SKM-1 treated with dmso at 0.1 percent for 144 hours (cell line): ENCODE measurements around the gene ZNF76.

Experiments
- DNase-seq: peaks from one replicate; lab custom pipeline; 2025; ENCODE audit not compliant: unreplicated experiment; lab: John Stamatoyannopoulos, UW

The ZNF76 gene

DNA sequence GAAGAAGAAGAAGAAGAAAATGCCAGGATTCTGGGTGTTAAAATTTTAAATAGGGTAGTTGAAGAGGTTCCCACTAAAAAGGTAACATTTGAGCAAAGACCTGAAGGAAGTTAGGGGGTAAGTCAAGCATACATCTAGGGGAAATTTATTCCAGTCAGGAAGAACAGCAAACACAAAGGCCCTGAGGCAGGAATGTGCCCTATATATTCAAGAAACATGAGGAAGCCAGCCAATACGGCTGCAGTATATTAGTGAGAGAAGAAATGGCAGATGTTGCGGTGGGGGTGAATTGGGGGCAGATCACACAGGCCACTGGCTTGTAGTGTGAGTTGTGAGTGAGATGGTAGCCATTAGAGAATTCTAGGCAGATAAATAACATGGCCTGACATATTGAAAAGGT lies 6.0 kb downstream of the ZNF76 start:
- DNase-seq, result no peak

- DNase-seq, result no peak
These were observed 7.9 kb downstream of the ZNF76 start for GRCh38 chr6:35267446-35267845.

DNA sequence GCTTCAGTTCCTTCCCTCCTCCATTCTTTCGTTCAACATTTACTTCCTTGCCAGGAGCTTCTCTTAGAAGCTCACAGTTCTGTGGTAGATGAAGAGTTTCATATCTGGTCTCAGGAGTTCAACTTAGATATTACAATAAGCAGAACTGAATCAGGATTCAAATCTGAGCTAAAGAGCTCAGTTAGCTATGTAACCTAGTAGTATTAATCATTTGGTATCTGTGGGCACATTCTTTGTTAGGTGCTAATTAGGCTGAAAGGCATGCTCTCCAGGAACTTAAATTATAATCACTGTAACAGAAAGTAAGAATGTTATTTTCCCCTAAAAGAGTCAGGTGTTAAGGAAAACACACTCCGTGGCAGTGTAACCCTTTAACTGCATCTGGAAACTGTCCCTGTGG lies 8.4 kb downstream of the ZNF76 start:
- DNase-seq, result no peak

DNA sequence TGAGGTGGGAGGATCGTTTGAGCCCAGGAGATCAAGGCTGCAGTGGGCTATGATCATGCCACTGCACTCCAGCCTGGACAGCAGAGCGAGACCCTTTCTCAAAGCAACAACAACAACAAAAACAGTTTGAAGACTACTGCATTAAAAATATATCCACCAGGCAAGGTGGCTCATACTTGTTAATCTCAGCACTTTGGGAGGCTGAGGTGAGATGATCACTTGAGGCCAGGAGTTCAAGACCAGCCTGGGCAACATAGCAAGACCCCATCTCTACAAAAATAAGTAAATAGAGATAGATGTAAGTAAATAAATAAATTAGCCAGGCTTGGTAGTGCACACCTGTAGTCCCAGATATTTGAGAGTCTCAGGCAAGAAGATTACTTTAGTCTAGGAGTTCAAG lies 12.5 kb downstream of the ZNF76 start:
- DNase-seq, result no peak

- DNase-seq, result no peak
These were observed 14.5 kb downstream of the ZNF76 start for GRCh38 chr6:35273822-35274559.

- no peak for DNase-seq
These were observed 16.3 kb downstream of the ZNF76 start for GRCh38 chr6:35275744-35276260.

GRCh38 chr6:35278708-35279107 lies 19.2 kb downstream of the ZNF76 start:
- DNase-seq, result no peak

DNA sequence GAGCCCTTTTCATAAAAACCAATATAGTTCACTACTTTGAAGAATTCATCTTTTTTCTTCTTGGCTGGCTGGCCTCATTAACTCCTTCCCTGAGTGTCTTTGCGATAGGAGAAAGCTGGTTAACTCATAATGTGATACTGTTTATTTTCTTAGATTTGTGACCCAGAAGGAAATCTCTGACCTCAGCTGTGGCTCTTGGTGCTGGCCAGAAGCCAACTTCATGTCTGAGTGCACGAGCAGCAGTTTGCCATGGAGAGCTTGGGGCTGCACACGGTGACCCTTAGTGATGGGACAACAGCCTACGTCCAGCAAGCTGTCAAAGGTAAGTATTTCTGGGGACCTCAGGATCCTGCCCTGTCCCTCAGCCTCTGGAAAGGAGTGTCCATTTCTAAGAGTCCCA lies 21.4 kb downstream of the ZNF76 start:
- no peak for DNase-seq

DNA sequence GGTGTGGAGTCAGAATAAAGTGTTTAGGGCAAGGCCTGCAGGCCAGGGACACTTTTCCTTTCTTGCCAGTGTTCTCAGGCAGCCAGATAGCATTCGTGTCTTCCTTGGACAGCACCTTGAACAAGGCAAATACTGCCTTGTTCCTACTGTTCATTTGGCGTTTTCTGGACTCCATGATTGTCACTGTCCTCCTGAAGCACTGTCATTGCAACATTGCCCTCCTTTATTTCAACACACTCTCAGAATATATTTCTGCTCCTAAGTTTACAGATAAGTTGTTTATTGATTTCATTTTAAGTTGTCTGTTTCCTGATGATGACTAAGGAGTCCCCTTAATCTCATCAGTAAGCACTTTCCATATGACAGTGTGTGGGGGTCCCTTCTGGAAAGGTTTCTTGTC lies 22.9 kb downstream of the ZNF76 start:
- no peak for DNase-seq

DNA sequence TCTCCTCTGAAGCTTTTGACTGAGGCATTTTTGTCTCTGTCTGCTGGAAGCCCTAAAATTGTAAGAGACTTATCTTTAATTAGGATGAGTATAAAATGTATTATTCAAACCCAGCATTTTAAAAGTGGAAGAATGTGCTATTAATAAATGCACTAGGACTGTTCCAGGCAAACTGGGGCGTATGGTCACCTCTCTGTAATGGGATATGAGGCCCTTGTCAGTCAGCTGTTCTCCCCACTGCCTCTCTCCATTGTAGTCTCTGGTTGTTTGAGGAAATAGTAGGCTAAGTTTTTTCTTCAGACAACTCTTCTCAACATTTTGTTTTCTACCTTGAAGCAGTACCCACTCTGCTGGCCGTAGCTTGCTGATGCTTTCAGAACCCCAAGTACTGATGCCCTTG lies 23.8 kb downstream of the ZNF76 start:
- no peak for DNase-seq

DNA sequence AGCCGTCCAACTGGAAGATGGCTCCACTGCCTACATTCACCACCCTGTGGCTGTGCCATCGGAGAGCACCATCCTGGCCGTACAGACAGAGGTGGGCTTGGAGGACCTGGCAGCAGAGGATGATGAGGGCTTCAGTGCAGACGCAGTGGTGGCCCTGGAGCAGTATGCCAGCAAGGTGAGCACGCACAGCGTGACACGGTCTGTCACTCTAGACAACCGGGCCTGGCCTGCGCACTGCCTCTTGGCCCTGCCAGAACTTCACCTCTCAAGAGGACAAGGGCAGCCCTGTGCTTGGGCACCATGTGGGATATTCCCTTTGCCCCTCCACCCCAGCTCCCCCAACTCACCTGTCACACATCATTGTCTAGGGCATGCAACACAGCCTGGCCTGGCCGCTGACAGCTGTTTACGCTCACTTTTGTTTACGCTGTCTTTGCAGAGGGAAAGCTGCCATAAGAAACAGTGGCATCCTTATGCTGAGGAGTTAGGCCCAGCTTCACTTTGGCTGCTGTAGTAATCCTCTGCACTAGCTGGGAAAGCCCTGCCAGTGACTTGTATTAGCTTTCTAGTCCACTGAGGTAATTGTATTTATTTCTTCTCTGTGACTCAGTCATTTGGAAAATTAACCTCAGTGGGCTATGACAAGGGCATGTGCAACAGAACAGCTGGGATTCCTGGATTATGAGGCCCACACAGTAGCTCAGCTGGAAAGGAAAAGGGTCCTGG lies 28.3 kb downstream of the ZNF76 start:
- no peak for DNase-seq

GRCh38 chr6:35288834-35289233 lies 29.3 kb downstream of the ZNF76 start:
- DNase-seq, result no peak

DNA sequence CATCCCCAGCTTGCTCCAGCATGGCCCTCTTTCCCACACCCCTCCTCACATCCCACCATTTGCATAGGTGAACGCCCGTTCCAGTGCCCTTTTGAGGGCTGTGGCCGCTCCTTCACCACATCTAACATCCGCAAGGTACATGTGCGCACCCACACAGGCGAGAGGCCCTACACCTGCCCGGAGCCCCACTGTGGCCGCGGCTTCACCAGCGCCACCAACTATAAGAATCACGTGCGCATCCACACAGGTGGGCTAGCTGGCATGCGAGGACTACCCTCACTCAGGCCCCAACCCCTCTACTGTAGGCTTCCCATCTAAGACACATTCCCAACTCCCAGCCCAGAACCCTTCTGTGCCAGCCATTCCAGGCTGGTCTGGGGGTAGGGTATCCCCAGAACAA lies 32.0 kb downstream of the ZNF76 start:
- no peak for DNase-seq

DNA sequence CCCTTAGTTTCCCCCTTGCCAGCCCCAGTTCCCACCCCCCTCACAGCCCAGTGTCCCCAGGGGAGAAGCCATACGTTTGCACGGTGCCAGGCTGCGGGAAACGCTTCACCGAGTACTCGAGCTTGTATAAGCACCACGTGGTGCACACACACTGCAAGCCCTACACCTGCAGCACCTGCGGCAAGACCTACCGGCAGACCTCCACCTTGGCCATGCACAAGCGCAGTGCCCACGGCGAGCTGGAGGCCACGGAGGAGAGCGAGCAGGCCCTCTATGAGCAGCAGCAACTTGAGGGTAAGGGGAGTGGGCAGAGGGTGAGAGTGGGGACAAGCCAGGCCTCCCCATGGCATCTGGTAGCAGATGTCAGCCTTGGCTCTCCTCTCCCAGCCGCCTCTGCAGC lies 33.0 kb downstream of the ZNF76 start:
- no peak for DNase-seq

- DNase-seq, result no peak
These were observed 34.1 kb downstream of the ZNF76 start for GRCh38 chr6:35293681-35294080.

DNA sequence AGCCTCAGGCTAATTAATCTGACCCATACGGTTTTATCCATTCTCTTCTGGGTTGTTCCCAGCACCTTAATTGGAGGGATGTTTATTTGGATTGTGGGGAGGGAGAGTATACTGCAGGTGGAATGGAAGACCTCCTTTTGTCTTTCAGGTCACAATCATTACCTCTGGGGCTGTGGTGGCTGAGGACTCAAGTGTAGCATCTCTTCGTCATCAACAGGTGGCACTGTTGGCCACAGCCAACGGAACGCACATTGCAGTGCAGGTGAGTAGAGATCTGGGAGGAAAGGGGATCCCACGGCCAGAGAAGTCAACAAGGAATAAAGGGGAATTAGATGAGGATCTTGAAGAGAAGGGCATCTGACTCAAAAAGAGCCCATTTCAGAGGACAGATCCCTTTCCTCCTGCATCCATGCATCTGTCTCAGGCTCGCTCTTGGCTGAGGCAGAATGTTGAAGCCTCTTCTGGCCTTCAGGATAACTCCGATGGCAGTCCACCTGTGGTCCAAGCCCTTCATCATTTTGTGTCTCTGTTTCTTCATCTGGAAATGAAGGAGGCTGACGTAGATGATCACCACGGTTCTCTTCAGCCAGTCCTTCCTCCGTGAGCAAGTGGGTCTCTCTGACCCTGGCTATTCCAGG lies 34.9 kb downstream of the ZNF76 start:
- no peak for DNase-seq

- DNase-seq, result no peak
These were observed 35.5 kb downstream of the ZNF76 start for GRCh38 chr6:35295036-35295435.

- DNase-seq, result no peak
These were observed 36.2 kb downstream of the ZNF76 start for GRCh38 chr6:35295521-35296315.

DNA sequence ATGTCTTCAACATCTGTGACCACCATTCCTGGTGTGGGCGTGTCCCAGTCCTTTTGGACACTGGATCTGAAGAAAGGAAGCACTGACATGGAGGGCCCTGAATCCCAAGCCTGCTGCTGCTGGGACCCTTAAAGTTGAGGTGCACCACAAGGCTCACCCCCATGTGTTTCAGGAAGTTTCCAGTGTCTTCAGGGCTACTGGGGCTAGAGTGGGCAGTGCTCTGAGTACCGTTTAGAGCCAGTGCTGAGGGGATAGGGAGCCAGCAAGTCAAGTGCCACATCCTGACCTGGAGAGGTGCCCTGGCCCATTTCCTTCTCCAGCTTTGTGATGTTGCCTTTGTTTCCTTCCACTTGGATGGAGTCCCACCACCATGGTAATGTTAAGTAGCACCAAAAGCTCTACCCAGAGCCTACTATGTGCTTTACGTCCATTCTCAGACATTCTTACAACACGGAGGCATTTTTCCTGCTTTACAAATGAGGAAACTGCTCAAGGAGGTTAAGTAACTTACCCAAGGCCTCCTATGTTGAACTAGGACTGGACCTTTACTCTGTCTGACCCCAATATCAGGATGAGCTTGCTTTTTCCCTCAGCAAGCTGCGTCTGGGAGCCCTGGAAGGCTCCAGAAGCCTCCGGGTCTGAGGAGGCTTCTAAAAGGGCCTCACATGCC lies 37.5 kb downstream of the ZNF76 start:
- peak; percentile 67 for DNase-seq

- DNase-seq, result peak; percentile 88
These were observed 38.3 kb downstream of the ZNF76 start, which contains the start of gene DEF6 for GRCh38 chr6:35297601-35298481. TSS of gene DEF6 (plus strand) at chr6:35297818. CDS start at chr6:35297857, 39 bp downstream.
